ENCODE data around the gene SOX12. TPM values are rescaled to one million over a fixed set of nuclear protein-coding genes. Genes with fewer than 3 reads are reported as not detected.
A peak's percentile ranks its signal among the peaks of the same experiment; 100 is the strongest.

The SOX12 gene
- total and polyA plus RNA-seq, 10 donors: 3.2 to 12.5 (median 7.0) TPM

DNA sequence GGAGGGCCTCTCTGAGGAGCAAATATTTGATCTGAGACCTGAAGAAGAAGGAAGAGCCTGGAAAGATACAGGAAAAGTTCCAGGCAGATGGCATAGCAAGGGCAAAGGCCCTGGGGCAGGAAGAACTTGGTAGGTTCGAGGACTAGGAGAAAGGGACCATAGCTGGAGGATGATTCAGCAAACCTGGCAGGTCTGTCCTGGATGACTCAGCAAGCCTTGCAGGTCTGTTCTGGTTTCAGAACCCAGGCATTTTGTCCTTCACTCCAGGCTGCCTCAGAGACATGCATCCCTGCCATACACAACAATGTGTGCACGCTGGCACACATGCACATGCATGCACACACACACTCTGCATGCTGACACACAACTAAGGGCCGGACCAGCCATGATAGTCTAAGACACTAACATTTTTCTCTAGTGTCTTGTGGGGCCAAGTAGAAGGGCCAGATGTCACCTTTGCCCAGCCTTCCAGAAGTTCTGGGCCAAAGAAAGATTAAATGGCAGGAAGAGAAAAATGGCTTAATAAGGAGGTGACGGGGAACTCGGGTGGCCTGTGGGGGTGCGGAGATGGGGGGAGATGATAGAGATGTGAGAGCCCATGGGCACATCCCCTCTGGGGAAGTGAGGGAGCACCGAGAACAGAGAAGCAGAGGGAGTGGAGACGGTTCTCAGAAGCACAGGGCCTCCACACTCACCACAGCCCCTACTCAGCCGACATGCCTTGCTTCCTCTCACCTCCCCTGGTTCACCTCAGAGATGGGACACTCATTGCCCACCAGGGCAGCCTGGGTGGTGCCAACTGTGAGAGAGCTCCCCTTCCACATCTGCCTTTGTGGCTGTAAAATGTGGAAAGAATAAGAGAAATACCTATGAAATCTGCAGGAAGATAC, 39.8 kb downstream of the SOX12 start:
- H3K4me1 ChIP-seq: peaks cover 0 to 46% (median 21%) of the 10 kb centered on the region in 6 donors
- no peak for DNase-seq
- H3K27me3 ChIP-seq (replicated peaks in 1 of 7): no peaks in the 10 kb centered on the region
- TF ChIP-seq POLR2AphosphoS5 (IDR thresholded peaks at IDR 0.05) (no peak), POLR2A (IDR thresholded peaks at IDR 0.05) (no peak)
- TF ChIP-seq, protein P1, sequence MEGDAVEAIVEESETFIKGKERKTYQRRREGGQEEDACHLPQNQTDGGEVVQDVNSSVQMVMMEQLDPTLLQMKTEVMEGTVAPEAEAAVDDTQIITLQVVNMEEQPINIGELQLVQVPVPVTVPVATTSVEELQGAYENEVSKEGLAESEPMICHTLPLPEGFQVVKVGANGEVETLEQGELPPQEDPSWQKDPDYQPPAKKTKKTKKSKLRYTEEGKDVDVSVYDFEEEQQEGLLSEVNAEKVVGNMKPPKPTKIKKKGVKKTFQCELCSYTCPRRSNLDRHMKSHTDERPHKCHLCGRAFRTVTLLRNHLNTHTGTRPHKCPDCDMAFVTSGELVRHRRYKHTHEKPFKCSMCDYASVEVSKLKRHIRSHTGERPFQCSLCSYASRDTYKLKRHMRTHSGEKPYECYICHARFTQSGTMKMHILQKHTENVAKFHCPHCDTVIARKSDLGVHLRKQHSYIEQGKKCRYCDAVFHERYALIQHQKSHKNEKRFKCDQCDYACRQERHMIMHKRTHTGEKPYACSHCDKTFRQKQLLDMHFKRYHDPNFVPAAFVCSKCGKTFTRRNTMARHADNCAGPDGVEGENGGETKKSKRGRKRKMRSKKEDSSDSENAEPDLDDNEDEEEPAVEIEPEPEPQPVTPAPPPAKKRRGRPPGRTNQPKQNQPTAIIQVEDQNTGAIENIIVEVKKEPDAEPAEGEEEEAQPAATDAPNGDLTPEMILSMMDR (IDR thresholded peaks at IDR 0.05 in 8 of 11, conservative IDR thresholded peaks at IDR 0.05 in 3 of 11): no peak
- intact Hi-C loops (cut with DNase I; ENCODE audit: low total_unique reads): no loop called here
- no peak overlapping the region for H3K4me3 ChIP-seq
- no peaks in the 10 kb centered on the region for H3K36me3 ChIP-seq
- 60 to 73% (median 67%) methylated on average over 9 of the region's 9 CpGs for WGBS, 5 donors
- H3K27ac ChIP-seq: peak overlapping the region in 1 of 8 donors; percentile 56
- no peaks in the 10 kb centered on the region for H3K9me3 ChIP-seq

DNA sequence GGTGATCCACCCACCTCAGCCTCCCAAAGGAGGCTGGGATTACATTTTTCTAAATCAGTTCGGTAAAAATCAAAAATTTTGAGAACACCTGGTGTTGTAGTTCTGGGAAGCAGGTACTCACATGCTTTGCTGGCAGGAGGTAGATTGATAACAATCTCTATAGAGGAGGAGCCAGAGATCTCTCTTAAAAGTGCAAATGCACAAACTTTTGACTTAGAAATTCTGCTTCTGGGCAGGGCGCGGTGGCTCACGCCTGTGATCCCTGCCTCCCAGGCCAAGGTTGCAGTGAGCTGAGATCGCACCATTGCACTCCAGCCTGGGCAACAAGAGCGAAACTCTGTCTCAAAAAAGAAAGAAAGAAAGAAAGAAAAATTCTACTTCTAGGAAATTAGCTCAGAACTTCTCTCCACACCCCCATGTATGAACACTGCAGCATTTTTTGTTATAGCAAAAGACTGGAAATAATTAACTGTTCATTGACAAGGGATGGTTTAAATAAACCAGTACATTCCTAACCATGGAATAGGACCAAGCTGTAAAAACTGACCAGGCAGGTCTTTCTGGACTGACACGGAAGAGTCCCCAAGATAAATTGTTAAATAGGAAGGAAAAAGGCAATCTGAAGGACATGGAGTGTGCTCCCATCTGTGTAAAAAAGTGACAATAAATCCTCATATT, 40.8 kb downstream of the SOX12 start:
- intact Hi-C loops (cut with DNase I; ENCODE audit: low total_unique reads): no loop called here
- Histone ChIP-seq H3K4me3 (no peak overlapping the region), H3K36me3 (no peaks in the 10 kb centered on the region), H3K9me3 (no peaks in the 10 kb centered on the region), H3K27ac (peak overlapping the region in 5 of 8 donors; percentile 6 to 56 (median 30)), H3K4me1 (peaks cover 0 to 56% (median 27%) of the 10 kb centered on the region in 6 donors), H3K27me3 (replicated peaks in 1 of 7) (no peaks in the 10 kb centered on the region)
- no peak for DNase-seq
- no peak for TF ChIP-seq POLR2A (IDR thresholded peaks at IDR 0.05)
- TF ChIP-seq, protein P1 (IDR thresholded peaks at IDR 0.05 in 8 of 11, conservative IDR thresholded peaks at IDR 0.05 in 3 of 11): no peak
- TF ChIP-seq POLR2AphosphoS5 (IDR thresholded peaks at IDR 0.05): no peak
- 67 to 75% (median 71%) methylated on average over 7 of the region's 7 CpGs for WGBS, 5 donors

DNA sequence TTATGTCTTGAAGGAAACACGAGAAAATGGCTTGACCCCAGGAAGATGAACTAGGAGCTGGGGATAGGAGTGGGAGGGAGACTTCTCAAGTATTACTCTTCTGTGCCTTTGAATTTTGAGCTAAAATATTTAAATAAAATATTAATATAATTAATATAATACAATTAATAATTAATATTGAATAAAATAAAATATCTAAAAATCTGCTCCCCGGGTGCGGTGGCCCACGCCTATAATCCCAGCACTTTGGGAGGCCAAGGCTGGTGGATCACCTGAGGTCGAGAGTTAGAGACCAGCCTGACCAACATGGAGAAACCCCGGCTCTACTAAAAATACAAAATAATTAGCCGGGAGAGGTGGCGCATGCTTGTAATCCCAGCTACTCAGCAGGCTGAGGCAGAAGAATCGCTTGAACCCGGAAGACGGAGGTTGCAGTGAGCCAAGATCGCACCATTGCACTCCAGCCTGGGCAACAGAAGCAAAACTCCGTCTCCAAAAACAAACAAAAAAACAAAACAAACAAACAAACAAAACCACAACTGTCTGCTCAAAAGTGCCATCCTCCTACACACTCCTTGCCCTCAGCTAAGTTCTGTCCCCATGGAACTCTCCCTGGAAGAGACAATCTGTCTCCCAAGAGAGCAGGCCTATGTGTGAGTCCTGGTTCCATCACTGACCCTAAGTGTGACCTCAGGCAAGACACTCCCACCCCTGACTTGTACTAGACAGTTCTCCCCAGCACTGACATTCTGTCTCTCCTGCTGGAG, 41.5 kb downstream of the SOX12 start:
- Histone ChIP-seq H3K27me3 (replicated peaks in 1 of 7) (no peaks in the 10 kb centered on the region), H3K36me3 (no peaks in the 10 kb centered on the region), H3K4me3 (no peak overlapping the region), H3K4me1 (peaks cover 0 to 58% (median 26%) of the 10 kb centered on the region in 6 donors), H3K9me3 (no peaks in the 10 kb centered on the region), H3K27ac (peak overlapping the region in 4 of 8 donors; percentile 13 to 56 (median 37))
- 78 to 89% (median 82%) methylated on average over 13 of the region's 13 CpGs for WGBS, 5 donors
- no peak for DNase-seq
- no peak for TF ChIP-seq POLR2AphosphoS5 (IDR thresholded peaks at IDR 0.05)
- TF ChIP-seq, protein P1 (IDR thresholded peaks at IDR 0.05 in 8 of 11, conservative IDR thresholded peaks at IDR 0.05 in 3 of 11): no peak
- TF ChIP-seq POLR2A (IDR thresholded peaks at IDR 0.05): no peak
- intact Hi-C loops (cut with DNase I; ENCODE audit: low total_unique reads): no loop called here

All from spleen (tissue), 11 donors.